GOT3 (cell line): ENCODE data around the gene TAP2.
"Not testable (repeated sequence)": the region's sequence is repeated elsewhere in the genome, so short reads cannot be mapped to it uniquely, and the experiment has no call there.

Experiments
- DNase-seq: peaks from one replicate; lab custom pipeline; 2025; ENCODE audit warnings: mixed read lengths; lab: John Stamatoyannopoulos, UW

TAP2 gene

DNA sequence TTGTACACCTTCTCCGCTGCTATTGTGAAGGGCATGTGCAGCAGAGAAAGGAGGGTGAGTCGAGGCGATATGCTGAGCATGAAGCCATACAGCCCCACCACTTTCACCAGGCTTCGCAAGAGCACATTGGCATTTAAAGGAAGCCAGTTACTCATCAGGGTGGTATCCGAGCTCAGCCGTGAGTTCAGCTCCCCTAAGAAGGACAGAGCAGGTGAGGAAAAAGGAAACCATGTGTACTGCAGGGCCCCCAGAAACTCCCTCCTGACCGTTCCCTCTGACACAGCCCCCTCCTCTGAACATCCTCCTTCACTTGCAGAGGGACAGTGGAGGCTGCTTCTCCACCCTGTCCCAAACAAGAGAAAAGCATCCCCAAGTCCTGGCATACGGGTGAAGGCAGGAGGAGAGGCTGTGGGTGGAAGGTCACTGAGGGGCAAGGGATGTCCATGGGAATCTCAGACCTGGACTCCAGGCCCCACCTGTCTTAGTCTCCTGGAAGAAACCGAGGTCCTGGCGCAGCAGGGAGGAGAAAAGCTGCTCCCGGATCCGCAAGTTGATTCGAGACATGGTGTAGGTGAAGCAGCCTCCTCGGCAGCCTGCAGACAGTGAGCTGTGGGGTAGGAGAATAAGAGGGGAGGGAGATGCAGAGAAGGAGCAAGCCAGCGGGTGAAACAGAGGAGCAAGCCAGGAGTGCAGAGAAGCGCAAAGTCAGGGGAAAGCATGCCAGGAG, 3.2 kb downstream of the TAP2 start:
- DNase-seq = no peak

DNA sequence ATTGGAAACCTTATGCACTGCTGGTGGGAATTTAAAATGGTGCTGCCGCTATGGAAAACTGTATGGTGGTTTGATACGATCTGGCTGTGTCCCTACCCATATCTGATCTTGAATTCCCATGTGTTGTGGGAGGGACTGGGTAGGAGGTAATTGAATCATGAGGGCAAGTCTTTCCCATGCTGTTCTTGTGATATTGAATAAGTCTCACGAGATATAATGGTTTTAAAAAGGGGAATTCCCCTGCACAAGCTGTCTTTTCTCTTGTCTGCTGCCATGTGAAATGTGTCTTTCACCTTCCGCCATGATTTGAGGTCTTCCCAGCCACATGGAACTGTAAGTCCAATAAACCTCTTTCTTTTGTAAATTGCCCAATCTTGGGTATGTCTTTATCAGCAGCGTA, 4.9 kb downstream of the TAP2 start:
- DNase-seq = no peak

DNA sequence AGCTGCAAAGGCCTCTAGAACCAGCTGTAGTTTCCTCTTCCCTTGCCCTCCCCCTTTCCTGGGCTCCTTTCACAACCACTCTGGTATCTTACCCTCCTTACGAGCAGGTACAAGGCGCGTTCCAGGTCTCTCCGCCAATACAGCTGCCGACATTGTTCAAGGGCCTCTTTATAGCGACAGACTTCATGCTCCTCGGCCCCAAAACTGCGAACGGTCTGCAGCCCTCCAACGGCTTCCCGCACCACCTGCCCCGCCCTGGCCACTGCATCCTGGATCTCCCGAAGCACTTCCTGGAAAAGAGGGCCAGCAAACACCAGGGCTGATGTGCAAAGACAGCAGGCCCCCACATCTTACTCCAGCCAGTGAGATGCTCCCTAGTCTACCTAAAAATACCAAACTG, 6.0 kb downstream of the TAP2 start:
- DNase-seq = no peak

DNA sequence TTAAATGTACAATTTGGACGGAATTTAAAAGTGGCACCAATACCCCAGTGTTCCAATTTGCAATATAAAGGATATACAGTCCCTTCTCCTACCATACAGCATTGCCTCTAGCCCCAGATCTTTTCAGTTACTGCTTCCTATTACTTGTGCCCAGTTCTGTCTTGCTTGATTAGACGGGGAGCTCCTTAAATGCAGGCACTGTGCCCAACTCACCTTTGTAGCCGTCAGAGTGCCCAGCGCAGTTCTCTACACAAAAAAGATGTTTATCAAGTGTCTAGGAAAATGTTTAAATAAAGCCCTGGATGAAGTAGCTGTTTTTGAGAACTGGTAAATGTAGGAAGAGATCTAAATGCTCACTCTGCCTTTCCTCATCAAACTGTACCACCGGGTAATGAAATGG, 7.6 kb downstream of the TAP2 start:
- DNase-seq = no peak

DNA sequence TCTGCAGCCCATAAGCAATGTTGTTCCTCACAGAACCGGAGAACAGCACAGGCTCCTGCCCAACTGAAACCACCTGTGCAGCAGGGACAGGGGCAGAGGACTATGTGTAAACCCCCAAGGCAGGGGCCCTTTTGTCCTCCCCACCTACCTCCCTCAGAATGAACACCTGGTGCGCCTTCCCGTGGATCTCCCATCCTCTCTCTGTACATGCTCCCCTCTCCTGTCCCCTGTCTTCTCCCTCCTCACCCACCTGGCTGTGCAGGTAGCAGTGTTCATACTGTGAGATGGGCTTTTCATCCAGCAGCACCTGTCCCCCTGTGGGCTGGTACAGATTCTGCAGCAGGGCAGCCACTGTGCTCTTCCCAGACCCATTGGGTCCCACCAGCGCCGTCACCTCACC, 8.5 kb downstream of the TAP2 start:
- DNase-seq = no peak

DNA sequence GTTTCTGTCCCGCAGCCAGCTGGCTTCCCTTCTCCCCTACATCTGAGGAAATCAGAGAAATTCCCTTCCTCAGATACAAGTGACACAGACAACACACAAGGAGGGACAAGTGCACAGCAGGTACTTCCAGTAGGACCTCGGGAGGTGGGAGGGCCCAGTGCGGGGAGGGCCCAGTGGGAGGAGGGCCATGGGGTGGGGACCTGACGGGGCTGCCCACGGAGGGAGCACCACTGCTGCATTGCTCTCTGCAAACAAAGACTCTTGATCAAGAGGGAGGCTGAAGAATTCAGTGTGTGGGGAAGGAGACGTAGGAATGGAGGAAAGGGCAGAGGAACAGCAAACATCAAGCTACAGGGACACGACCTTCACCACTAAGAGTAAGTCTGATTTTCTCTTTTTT, 9.0 kb downstream of the TAP2 start:
- no peak for DNase-seq

DNA sequence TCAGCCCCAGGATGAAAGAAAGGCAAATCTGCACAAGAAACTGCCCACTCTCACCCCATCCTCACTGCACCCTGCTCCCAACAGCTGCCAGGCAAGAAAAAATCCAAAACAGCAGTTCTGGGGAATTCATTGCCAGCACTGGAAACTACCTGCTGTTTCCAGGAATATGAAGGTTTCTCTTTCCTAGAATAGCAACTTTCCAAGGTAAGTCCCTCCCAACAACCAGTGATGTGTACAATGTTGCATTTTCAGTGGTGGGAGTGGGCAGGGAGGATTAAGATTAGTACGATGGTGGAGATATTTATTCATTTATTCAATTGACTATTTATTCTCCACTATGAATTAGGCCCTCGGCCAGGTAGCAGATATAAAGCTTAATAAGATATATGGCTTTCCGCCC, 11.5 kb downstream of the TAP2 start:
- no peak for DNase-seq

DNA sequence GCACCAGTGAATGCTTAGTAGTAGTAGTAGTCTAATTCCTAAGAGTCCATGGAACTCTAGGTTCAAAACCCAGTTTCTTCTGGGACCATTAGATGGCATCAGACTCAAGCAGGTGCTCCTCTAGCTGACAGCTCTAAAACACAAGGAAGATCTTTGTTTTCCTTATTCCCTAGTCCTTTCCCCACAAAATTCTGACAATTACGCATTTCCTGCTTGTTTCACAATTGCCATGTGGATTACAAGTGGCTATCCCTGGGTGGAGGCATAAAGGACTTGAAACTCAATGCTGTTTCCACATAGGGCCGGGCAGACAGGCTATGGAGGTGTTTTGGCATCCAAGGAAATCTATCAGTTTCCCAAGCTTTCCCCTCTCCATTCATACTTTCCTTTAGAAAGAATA, 12.6 kb downstream of the TAP2 start:
- DNase-seq = no peak

DNA sequence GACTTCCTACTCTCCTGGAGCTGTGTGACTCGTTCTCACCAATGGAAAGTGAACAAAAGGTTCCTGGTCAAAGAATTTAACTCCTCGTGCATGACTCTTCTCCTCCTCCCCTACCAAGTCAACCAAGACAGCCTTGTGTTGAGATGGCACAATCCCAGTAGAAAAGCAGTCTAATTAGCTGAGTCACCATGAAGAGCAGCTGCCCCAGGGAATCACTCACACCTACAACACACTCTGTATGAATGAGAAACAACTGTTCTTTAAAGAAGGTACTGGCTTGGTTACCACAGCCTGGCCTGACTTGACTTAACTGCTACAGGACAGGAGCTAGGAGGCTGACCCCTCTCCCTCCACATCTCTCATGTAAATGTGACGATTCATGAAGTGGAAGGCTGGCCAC, 18.8 kb downstream of the TAP2 start:
- DNase-seq = no peak

DNA sequence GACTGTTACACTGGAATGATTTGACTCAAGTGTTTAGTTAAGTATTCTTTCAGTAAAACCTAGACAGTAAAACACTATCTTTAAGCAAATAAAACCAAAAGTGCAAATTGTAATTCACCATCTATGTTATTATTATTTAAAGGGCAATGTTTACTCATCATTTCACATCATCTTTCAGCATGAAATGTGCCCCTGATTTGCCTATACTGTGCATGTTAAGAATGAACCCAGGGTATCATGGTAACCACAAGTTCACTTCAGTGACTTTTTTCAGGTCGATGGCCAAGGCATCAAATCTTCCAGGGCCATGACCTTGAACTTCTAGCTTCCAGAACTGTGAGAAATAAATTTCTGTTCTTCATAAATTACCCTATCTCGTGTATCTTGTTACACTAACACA, 19.7 kb downstream of the TAP2 start:
- DNase-seq = no peak

DNA sequence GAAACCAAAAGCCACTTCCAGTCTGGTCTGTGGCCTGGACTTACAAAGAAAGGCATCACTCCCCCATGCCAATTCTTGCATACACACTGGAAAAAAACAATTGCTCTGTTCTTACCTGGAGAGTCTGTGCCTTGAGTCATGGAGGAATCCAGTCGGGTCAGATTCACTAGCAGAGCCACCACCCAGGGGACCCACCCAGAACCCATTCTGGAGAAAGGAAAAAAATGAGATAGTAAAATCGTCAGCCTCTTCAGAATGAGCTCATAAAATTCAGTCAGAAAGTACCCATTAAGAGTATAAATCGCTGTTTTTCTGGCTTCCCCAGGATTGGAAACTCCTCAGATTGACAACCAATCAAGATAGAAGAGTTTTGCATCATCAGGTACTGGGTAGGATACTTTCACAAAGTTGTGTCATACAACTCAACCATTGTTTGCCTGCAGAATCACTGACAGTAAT, 21.8 kb downstream of the TAP2 start, which contains the start of gene HLA-DOB:
Gene HLA-DOB, minus strand, starts transcription at position 257 of the 459 bp plus-strand sequence. Its CDS starts 51 bp downstream, at position 206.
- no peak for DNase-seq

DNA sequence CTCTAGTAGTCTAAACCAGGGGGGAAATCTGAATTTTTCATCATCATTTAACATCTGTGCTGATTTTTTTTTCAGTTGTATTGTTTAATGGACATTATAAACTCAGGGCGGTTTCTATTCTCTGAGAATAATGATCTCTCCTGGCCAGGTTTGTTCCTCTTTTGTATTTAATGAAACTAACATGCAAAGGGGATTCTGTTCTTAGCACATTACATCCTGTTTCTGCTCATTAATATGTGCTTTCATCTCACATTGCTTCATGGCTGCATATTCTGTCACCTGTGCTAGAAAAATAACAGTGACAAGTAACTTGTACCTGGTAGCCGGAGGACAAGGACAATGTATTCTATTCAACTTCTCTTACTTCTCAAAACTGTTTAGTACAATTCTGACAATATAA, 22.5 kb downstream of the TAP2 start:
- DNase-seq = no peak

DNA sequence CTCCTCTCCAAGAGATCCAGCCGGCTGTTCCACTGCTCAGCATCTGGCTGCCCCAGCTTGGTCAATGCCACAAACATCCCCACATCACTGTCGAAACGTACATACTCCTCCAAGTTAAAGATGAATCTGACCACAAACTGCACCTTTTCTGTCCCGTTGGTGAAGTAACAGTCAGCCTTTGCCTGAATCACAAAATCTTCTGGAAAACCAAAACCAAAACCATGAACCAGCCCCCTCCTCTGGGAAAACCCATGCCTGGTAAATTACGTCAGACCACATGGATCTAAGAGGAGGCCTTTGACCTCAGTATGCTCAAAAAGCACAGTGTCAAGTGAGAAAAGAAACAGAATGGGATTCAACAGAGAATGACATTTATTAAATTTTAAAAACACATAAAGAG, 23.4 kb downstream of the TAP2 start:
- no peak for DNase-seq

DNA sequence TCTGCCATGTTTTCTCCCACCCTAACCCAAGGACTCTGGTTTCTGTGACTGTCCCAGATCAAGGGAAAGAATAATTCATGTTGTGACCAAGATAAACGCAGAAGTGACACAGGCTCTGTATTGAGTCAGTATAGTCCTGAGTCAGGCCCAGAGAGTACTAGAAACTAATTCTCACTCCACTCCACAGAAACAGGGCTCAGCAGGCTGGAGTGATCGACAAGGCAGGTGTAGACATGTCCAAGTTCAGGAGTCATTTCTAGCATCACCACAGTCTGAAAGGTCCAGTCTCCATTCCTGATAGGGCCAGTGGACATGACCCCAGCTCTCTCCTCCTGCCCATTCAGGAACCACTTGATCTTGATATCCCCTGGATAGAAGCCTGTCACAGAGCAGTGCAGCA, 24.4 kb downstream of the TAP2 start:
- DNase-seq = no peak

DNA sequence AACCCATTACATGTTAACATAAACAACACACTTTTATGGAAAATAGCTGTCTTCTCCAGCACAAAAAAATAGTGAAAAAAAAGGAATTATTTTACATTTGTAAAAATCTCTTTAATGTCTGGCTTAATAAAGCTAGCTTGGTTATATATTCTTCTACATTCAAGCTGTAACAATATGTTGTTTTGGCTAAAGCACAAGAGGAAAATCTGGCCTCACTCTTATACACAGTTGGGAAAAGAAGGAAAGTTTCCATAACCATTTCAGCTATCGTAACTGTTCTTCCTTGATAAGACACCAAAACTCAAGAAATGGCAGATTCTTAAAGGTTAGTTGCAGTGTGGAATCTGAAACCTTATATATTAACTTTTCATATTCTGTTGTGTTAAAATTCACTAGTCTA, 29.4 kb downstream of the TAP2 start:
- no peak for DNase-seq

DNA sequence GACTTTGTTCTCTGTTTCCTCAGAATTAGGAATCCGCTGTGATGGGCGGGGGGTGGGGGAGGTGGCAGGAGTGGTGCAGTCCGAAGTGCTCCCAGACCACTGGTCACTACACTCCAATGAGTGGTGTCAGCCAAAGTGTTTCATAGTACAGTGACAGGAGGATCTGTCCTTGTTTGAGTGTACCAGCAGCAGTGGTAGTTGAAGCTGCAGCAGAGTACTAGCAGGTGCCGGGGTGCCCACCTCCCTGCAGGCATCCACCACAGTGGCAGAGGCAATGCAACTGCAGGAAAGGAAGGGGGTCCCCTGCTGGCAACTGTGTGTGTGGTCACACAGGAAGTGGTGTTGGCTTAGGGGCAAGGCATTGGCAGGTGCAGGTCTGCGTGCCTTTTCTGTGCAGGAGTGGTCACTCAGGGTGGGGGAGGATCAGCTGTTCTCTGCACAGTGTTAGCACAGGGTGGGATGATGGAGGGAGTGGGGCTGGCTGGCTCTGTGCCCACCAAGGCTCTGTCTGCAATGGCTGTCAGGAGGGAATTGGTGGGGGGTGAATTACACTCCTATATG, 31.4 kb downstream of the TAP2 start:
- no peak for DNase-seq

DNA sequence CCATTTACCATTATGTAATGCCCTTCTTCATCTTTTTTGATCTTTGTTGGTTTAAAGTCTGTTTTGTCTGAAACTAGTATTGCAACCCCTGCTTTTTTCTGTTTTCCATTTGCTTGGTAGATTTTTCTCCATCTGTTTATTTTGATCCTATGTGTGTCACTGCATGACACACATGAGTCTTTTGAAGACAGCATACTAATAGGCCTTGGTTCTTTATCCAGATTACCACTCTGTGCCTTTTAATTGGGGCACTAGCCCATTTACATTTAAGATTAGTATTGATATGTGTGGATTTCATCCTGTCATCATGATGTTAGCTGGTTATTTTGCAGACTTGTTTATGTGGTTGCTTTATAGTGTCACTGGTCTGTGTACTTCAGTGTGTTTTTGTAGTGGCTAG, 33.1 kb downstream of the TAP2 start:
- not testable (repeated sequence) for DNase-seq

DNA sequence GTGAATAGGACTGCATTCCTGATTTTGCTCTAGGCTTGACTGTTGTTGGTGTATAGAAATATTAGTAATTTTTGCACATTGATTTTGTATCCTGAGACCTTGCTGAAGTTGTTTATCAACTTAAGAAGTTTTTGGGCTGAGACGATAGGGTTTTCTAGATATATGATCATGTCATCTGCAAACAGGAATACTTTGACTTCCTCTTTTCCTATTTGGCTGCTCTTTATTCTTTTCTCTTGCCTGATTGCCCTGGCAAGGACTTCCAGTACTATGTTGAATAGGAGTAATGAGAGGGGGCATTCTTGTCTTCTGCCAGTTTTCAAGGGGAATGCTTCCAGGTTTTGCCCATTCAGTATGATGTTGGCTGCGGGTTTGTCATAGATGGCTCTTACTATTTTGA, 35.1 kb downstream of the TAP2 start:
- no peak for DNase-seq

DNA sequence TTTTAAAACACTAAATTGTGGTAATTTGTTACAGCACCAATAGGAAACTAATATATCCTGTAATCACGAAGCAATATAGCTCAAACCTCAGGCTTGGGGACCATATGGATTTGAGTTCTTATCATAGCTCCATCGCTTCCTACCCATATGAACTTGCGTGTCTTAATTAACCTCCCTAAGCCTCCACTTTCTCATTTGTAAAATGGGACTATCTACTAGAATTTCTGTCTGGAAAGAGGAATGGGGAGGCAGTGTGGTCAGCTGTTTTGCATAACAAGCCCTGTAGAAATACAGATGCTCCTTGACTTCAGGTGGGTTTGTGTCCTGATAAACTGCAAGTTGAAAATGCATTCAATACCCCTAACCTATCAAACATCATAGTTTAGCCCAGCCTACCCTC, 38.8 kb downstream of the TAP2 start:
- DNase-seq = no peak

DNA sequence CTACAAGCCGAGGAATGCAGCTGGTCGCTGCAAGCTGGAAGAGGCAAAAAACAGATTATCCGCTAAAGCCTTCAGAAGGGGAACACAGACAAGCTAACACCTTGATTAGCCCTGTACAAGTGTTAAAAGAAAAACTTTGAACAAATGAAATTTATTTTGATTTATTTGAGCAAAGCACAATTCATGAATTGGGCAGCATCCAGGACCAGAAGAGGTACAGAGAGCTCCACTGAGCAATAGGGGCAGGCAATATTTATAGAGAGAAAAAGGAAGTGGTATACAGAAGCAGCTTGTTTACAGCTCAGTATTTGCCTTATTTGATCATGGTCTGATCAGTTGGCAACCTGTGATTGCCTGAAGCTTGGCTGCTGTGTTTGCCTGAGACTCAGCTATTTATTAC, 39.4 kb downstream of the TAP2 start:
- DNase-seq = no peak

DNA sequence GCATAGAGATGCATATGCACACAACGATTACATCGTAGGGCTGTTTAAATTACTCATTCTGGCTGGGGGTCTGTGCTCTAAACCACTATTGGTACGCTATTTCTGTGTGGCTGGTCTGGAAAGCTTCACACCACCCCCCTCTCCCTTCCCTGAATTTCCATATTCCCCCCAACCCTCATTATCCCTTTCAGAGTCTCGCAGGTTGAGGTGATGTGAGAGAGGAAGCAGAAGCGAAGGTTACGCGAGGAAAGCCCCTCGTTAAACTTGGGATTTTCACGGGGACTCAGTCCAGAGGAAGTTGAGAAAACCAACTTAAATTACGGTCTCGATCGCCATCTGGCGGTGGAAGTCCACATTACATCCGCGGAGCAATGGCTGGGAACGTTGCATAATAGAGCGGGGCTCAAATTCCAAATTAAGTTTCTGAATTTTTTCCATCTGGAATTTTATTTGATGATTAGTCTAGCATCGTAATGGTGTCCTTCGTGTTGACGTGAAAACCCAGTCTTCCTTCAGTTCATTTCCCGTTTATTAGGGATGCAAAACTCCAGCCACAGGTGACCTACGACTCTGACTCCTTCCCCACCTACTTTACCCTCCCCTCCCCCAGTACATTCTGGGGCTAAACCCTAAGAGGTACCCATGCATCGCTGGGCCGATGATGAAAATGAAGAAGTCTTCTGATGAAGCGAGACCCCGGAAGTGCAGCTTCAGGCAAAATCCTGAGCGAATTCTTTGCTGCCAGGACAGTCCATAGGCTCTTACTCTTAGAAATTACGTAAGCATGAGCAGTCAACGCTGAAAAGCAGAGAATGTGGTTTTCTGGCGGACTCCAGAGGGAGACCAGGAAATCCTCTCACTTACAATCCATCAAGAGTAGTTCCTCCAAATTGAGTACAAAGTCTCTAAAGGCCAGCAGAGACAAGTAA, 41.4 kb downstream of the TAP2 start:
- DNase-seq = peak; percentile 31

DNA sequence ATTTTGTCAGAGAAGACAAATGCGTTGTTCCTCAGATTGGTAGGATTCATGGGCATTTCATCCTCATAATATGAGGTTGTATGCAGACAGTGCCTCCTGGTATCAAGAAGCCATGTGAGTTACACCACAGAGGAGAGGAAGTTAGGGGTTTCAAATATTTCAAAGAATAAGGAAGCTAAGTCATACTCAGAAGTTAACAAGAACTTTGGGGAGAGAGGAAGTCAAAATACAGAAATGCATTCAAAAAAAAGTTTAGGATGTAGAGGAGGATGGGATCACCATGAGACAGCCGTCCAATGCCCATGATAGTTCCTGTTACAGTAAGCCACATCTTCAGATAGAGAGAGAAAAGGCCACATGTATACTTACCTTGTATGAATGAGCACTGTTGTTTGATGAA, 44.0 kb downstream of the TAP2 start:
- no peak for DNase-seq

DNA sequence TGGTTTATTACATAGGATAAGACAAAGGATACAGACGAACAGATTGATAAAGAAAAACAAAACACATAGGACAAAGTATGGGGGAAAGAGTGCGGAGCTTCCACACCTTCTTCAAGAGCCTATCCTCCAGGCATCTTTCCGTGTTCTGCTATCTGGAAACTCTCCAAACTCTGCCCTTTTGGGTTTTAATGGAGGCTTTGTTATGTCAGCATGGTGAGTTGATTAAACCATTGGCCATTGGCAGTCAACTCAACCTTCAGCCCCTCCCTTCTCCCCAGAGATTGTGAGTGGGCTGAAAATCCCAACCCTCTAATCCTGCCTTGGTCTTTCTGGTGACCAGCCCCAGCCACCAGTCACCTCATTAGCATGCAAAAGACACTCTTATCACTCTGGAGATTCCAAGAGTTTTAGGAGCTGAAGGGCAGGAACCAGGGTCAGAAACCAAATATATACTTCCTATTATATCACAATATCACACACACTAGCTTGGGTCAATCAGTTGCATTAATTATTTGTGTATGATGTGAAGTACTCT, 45.6 kb downstream of the TAP2 start:
- no peak for DNase-seq
